WERI-Rb-1 (cell line): Measurements from ENCODE around the gene ADRB2.

ENCODE experiments used
- DNase-seq: peaks from one replicate; pipeline ENCODE4 v3.0.0-alpha.2; 2020
- H3K27ac ChIP-seq: fragments of 250-450 bp; sonication (Bioruptor Pico); 2 replicates; pipeline ENCODE4 v1.5.1; 2020; ENCODE audit warnings: mild to moderate bottlenecking, moderate library complexity
- H3K27me3 ChIP-seq: fragments of 250-450 bp; sonication (Bioruptor Pico); 2 replicates; pipeline ENCODE4 v1.5.1; 2021; ENCODE audit warnings: mild to moderate bottlenecking, low read depth, moderate library complexity; ENCODE audit not compliant: insufficient read depth, severe bottlenecking
- H3K36me3 ChIP-seq: fragments of 250-450 bp; sonication (Bioruptor Pico); 2 replicates; pipeline ENCODE4 v1.5.1; 2020; ENCODE audit warnings: mild to moderate bottlenecking, moderate library complexity
- H3K4me3 ChIP-seq: 2 replicates; pipeline ENCODE4 v1.5.1; 2011; ENCODE audit warnings: low read depth, mild to moderate bottlenecking, control low read depth, low read length
- H3K9me3 ChIP-seq: fragments of 250-450 bp; sonication (Bioruptor Pico); 2 replicates; pipeline ENCODE4 v1.5.1; 2021; ENCODE audit warnings: mild to moderate bottlenecking, moderate library complexity; ENCODE audit not compliant: severe bottlenecking
- CTCF ChIP-seq: IDR thresholded peaks from 2 replicates; pipeline ENCODE4 v1.5.1; 2011; ENCODE audit warnings: low read depth, mild to moderate bottlenecking, control low read depth, inconsistent platforms, low read length

Gene ADRB2

GRCh38 chr5:148844433-148845280 is 18.2 kb downstream of the ADRB2 start:
- Histone ChIP-seq H3K4me3 (no peak overlapping the region), H3K27me3 (peaks cover 20% of the 10 kb centered on the region), H3K9me3 (no peaks in the 10 kb centered on the region), H3K27ac (no peak overlapping the region), H3K36me3 (no peaks in the 10 kb centered on the region)
- DNase-seq, result no peak
- TF ChIP-seq CTCF, result no peak

- no peak for TF ChIP-seq CTCF
- no peak for DNase-seq
- peaks cover 31% of the 10 kb centered on the region for H3K27me3 ChIP-seq
- no peaks in the 10 kb centered on the region for H3K36me3 ChIP-seq
- H3K27ac ChIP-seq, result no peak overlapping the region
- H3K4me3 ChIP-seq, result no peak overlapping the region
- no peaks in the 10 kb centered on the region for H3K9me3 ChIP-seq
These were observed 20.5 kb downstream of the ADRB2 start for GRCh38 chr5:148846930-148847329.

GRCh38 chr5:148847456-148847855 is 21.0 kb downstream of the ADRB2 start:
- Histone ChIP-seq H3K27me3 (peaks cover 33% of the 10 kb centered on the region), H3K4me3 (no peak overlapping the region), H3K27ac (no peak overlapping the region), H3K36me3 (no peaks in the 10 kb centered on the region), H3K9me3 (no peaks in the 10 kb centered on the region)
- TF ChIP-seq CTCF, result no peak
- DNase-seq, result no peak

- Histone ChIP-seq H3K4me3 (no peak overlapping the region), H3K36me3 (no peaks in the 10 kb centered on the region), H3K27ac (no peak overlapping the region), H3K27me3 (peaks cover 37% of the 10 kb centered on the region), H3K9me3 (no peaks in the 10 kb centered on the region)
- DNase-seq, result no peak
- TF ChIP-seq CTCF, result no peak
These were observed 22.1 kb downstream of the ADRB2 start for GRCh38 chr5:148848393-148849031.

- Histone ChIP-seq H3K27me3 (peaks cover 33% of the 10 kb centered on the region), H3K4me3 (no peak overlapping the region), H3K27ac (no peak overlapping the region), H3K9me3 (no peaks in the 10 kb centered on the region), H3K36me3 (no peaks in the 10 kb centered on the region)
- no peak for TF ChIP-seq CTCF
- DNase-seq, result no peak
These were observed 23.1 kb downstream of the ADRB2 start for GRCh38 chr5:148849461-148849860.
